GM23248 (cell line): ENCODE data around the gene COPZ2.

Experiments
- EZH2 ChIP-seq: fragments of 200-600 bp; sonication (generic); IDR thresholded peaks from 2 replicates; pipeline ENCODE4 v1.6.1; 2018; ENCODE audit warnings: antibody characterized with exemption, mild to moderate bottlenecking; ENCODE audit not compliant: insufficient read depth, poor library complexity, severe bottlenecking
- EZH2phosphoT487 ChIP-seq: fragments of 200-600 bp; sonication (generic); IDR thresholded peaks from 2 replicates; pipeline ENCODE4 v1.6.1; 2018; ENCODE audit warnings: antibody characterized with exemption, moderate library complexity, mild to moderate bottlenecking, low read depth; ENCODE audit not compliant: insufficient read depth

- no peak for TF ChIP-seq EZH2phosphoT487
- TF ChIP-seq EZH2: no peak
Measured at GRCh38 chr17:48004983-48005382, 32.6 kb downstream of the COPZ2 start.
